Epithelial cell of proximal tubule (primary cell): ENCODE data around the gene RPS19. TPM values are rescaled to one million over a fixed set of nuclear protein-coding genes. Genes with fewer than 3 reads are reported as not detected.
"Not testable (repeated sequence)": the region's sequence is repeated elsewhere in the genome, so short reads cannot be mapped to it uniquely, and the experiment has no call there.

ENCODE experiments used
- DNase-seq: peaks from one replicate; pipeline ENCODE4 v3.0.0-alpha.2; 2011; ENCODE audit warnings: low read depth
- H3K4me3 ChIP-seq: 2 replicates; pipeline ENCODE4 v1.5.1; 2011; ENCODE audit warnings: low read depth, mild to moderate bottlenecking, low read length
- CTCF ChIP-seq: conservative IDR thresholded peaks from 2 replicates; pipeline ENCODE4 v1.5.1; 2012; ENCODE audit warnings: low read depth, mild to moderate bottlenecking, low read length
- total RNA-seq: library from RNA; depleted of rRNA; stranded (reverse); fragments of >200 nt; gene quantifications from 2 replicates; pipeline ENCODE4 v1.2.3, GENCODE V29; 2015

The RPS19 gene
- total RNA-seq, 1 donor from 2014 or later, result 1,845 TPM

DNA sequence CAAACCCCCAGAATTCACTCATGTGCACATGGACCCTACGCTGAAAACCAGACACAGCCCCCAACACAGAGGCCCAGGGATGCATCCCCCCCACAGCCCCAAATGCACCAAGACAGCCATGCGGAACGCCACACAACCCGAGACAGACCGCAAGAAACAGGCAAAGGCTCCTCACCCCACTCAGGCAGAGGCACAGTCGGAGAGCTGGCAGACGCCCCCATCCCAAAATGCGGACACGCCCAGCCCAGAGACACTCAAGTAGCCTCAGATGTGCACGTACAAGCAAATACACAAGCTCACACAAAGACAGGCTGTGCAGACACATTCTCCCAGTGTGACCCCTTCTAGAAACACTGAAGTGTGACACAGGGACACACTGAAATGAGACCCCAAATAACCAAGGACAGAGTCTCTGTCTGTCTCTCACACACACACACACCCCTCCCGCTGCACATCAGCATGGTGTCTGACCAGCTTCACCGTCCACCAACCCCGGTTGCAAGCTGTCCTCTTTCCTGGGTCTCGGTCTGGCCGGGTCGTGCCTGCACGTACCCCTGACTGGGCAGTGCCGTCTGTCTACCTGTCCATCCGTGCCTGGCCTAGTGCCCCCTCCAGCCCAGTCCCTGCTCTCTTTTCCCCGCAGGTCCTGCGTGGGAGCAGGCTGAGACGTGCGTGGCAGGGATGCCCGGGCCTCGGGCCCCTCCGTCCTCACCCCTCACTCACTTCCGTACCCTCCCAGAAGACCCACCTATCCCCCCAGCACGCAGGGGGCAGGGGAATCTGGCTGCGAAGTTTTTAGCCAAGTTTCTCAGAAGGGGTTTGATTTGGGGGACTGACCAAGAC lies 52.1 kb downstream of the RPS19 start:
- no peak for DNase-seq
- no peak for TF ChIP-seq CTCF
- H3K4me3 ChIP-seq, result no peak overlapping the region

DNA sequence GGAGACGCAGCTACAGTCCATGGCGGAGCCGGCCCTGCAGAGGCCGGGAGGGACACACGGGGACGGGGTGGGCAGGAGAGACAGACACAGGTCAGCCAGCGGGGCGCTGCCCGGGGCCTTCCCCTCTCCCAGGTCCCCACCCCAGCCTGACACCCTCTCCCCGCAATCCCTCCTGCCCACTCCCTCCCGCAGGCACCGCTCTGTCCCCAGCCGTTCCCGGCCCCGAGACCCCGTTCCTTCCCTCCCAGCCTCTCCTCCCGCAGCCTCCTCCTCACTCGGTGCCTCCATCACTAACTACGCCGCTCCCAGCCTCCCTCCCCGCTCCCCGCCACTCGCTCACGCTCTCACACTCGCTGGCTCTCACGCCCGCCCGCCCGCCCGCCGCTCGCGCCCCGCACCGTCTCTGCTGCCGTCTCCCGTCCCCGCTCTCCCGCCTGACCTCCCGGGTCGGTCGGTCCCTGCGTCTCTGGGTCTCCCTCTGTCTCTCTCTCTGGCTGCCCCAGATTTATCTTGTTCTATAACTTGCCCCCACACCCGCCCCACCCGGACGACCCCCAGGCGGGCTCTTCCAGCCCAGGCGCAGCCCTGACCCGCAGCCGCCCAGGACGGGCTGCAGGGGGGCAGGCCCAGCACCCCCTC lies 53.0 kb downstream of the RPS19 start:
- no peak overlapping the region for H3K4me3 ChIP-seq
- no peak for TF ChIP-seq CTCF
- DNase-seq, result no peak

DNA sequence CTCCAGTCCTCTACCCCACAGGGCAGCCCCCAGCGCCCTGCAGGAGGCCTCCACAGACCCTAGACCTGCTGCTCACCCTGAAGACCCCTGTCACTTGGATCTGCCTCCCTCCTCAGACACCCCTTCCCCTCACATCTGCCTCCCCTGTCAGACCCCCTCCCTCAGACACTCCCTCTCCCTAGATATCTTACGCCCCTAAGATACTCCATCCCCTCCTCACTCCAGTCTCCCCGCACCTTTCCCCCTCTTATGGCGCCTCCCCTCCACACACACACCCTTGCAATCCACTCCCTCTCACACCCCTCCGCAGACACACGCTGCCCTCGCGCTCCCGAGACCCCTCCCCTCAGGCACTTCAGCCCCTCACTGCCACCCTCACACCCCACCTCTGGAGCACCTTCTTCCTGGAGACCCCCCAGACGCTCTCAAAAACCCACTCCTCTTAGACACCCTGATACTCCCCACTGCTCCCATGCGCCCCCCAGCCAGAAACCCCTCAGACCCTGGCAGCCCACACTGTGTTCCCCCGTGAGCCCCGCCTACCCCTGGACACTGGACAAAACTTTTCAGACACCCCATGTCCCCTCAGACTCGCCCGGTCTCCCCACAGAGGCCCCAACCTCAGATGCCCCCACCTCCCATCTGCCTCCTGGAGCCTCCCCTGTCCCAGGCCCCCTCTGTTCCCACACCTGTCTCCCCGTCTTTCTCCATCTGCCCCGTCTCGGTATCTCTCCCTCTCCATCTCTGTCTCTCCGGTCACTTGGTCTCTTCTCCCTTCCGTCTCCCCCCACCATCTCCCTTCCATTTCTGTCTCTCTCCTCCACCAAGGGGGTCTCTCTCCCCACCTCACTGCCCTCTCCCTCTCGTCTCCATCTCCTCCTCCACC lies 53.7 kb downstream of the RPS19 start:
- no peak for TF ChIP-seq CTCF
- H3K4me3 ChIP-seq, result no peak overlapping the region

DNA sequence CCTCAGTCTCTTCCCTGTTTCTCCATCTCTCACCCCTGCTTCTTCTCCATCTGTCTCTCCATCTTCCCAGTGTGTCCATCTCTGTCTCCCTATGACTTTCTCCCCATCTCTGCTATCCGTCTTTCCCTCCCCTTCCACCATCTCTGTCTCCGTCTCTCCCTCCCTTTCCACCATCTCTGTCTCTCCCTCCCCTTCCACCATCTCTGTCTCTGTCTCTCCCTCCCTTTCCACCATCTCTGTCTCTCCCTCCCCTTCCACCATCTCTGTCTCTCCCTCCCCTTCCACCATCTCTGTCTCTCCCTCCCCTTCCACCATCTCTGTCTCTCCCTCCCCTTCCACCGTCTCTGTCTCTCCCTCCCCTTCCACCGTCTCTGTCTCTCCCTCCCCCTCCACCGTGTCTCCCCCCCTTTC lies 54.4 kb downstream of the RPS19 start:
- H3K4me3 ChIP-seq, DNase-seq: not testable (repeated sequence)

More for the DNA sequence above, 53.7 kb downstream of the RPS19 start:
- DNase-seq, result no peak

- DNase-seq, result no peak
- TF ChIP-seq CTCF, result no peak
- H3K4me3 ChIP-seq, result no peak overlapping the region
These were observed 55.1 kb downstream of the RPS19 start for GRCh38 chr19:41915021-41915775.

GRCh38 chr19:41915776-41916414 lies 55.8 kb downstream of the RPS19 start:
- no peak overlapping the region for H3K4me3 ChIP-seq
- no peak for DNase-seq
- TF ChIP-seq CTCF, result no peak
